Right renal cortex interstitium (tissue), 3 donors: ENCODE results near the gene POMT1. TPM values are rescaled to one million over a fixed set of nuclear protein-coding genes. Genes with fewer than 3 reads are reported as not detected.
"Not testable (repeated sequence)": the region's sequence is repeated elsewhere in the genome, so short reads cannot be mapped to it uniquely, and the experiment has no call there.

Experiments used
- DNase-seq, 3 donors: peaks; one replicate each; pipeline ENCODE4 v3.0.0-alpha.2; 2013; ENCODE audit warnings: low read depth in 3 of 3, low spot score in 2 of 3
- polyA plus RNA-seq, 3 donors: library from polyadenylated mRNA; unstranded; fragments of 120-200 nt; gene quantifications; one replicate each; pipeline ENCODE4 v1.2.1, GENCODE V29; 2013; ENCODE audit not compliant: insufficient read length in 3 of 3

POMT1 gene
- polyA plus RNA-seq, 3 donors: 31.4 to 32.7 (median 31.9) TPM

- no peak for DNase-seq
These were observed 43.1 kb downstream of the POMT1 start for GRCh38 chr9:131545786-131546335.

- DNase-seq: no peak
These were observed 43.8 kb downstream of the POMT1 start for GRCh38 chr9:131546336-131547084.

- not testable (repeated sequence) for DNase-seq
These were observed 46.5 kb downstream of the POMT1 start for GRCh38 chr9:131549186-131549585.

GRCh38 chr9:131550465-131550864 lies 47.7 kb downstream of the POMT1 start:
- not testable (repeated sequence) for DNase-seq

- DNase-seq: no peak
These were observed 49.3 kb downstream of the POMT1 start for GRCh38 chr9:131552030-131552429.

- DNase-seq: no peak
These were observed 51.5 kb downstream of the POMT1 start for GRCh38 chr9:131554087-131554842.

GRCh38 chr9:131554843-131555351 lies 52.2 kb downstream of the POMT1 start:
- no peak for DNase-seq

GRCh38 chr9:131555841-131556673 lies 53.3 kb downstream of the POMT1 start:
- no peak for DNase-seq

- no peak for DNase-seq
These were observed 55.3 kb downstream of the POMT1 start for GRCh38 chr9:131557855-131558548.

- DNase-seq: no peak
These were observed 56.8 kb downstream of the POMT1 start for GRCh38 chr9:131559421-131560000.

GRCh38 chr9:131562032-131562959 lies 59.6 kb downstream of the POMT1 start:
- no peak for DNase-seq

GRCh38 chr9:131565369-131565768 lies 62.7 kb downstream of the POMT1 start:
- no peak for DNase-seq

- no peak for DNase-seq
These were observed 63.4 kb downstream of the POMT1 start for GRCh38 chr9:131566158-131566557.

GRCh38 chr9:131567910-131568309 lies 65.2 kb downstream of the POMT1 start:
- DNase-seq: no peak

Other genes starting within 250 kb of the POMT1 start
- gene FAM78A, start 226.4 kb upstream of the POMT1 start, polyA plus RNA-seq: 1 to 10 TPM; 2.3 to 3.1 (median 2.5) TPM
- gene PLPP7, start 213.2 kb upstream of the POMT1 start, polyA plus RNA-seq: 1 to 10 TPM; 1.9 to 2.5 (median 2.0) TPM
- 100 to 1,000 TPM; 153 to 162 (median 161) TPM for gene PRRC2B, start 108.8 kb upstream of the POMT1 start, polyA plus RNA-seq
- 10 to 100 TPM; 36.3 to 43.6 (median 39.2) TPM for gene UCK1, start 28.3 kb downstream of the POMT1 start, polyA plus RNA-seq
- gene PRRT1B, start 42.6 kb downstream of the POMT1 start, polyA plus RNA-seq: 1 to 10 TPM in 1 of 3 donors, under 1 TPM in 2; 0.25 to 1.0 (median 0.72) TPM
- gene RAPGEF1, start 237.2 kb downstream of the POMT1 start, polyA plus RNA-seq: 10 to 100 TPM; 37.4 to 41.3 (median 38.2) TPM